Tibial nerve (tissue), 4 donors: Measurements from ENCODE around the gene DGKH. TPM values are rescaled to one million over a fixed set of nuclear protein-coding genes. Genes with fewer than 3 reads are reported as not detected.

Experiments
- DNase-seq, 2 donors: peaks; one replicate each; pipeline ENCODE4 v3.0.0-alpha.2; 2019; ENCODE audit warnings: low spot score in 2 of 2
- H3K27ac ChIP-seq, 4 donors: fragments of 200-600 bp; sonication (generic) in 3 of 4; one replicate each; pipeline ENCODE4 v1.5.1; 2017 to 2019; ENCODE audit warnings: mild to moderate bottlenecking in 1 of 4
- H3K27me3 ChIP-seq, 2 donors: fragments of 200-600 bp; sonication (generic) in 1 of 2; one replicate each; pipeline versions ENCODE4 v1.5.1 to v1.6.0; 2017 to 2019
- H3K36me3 ChIP-seq, 3 donors: fragments of 200-600 bp; sonication (generic); one replicate each; pipeline ENCODE4 v1.5.1; 2018 to 2019
- H3K4me1 ChIP-seq, 4 donors: fragments of 200-600 bp; sonication (generic) in 3 of 4; one replicate each; pipeline ENCODE4 v1.5.1; 2017 to 2019
- H3K4me3 ChIP-seq, 4 donors: fragments of 200-600 bp; sonication (generic) in 3 of 4; one replicate each; pipeline ENCODE4 v1.5.1; 2017 to 2019; ENCODE audit warnings: mild to moderate bottlenecking in 1 of 4, moderate library complexity in 1 of 4
- H3K9me3 ChIP-seq, 4 donors: fragments of 200-600 bp; sonication (generic) in 3 of 4; one replicate each; pipeline ENCODE4 v1.5.1; 2017 to 2019
- CTCF ChIP-seq, 5 experiments: fragments of 200-600 bp in 3 of 5; fragments of 450-650 bp in 2 of 5; sonication (generic) in 3 of 5; IDR thresholded peaks; one replicate each; pipeline ENCODE4 v1.5.1; 2016 to 2019; ENCODE audit warnings: antibody characterized with exemption in 5 of 5, mild to moderate bottlenecking in 3 of 5, moderate library complexity in 2 of 5
- EP300 ChIP-seq, 2 donors: sonication (generic); formaldehyde crosslinking; IDR thresholded peaks; one replicate each; pipeline ENCODE4 v1.6.1; 2017; ENCODE audit warnings: antibody characterized with exemption in 2 of 2, mild to moderate bottlenecking in 1 of 2
- POLR2A ChIP-seq, 2 donors: fragments of 450-650 bp; IDR thresholded peaks; one replicate each; pipeline ENCODE4 v1.6.1; 2017; ENCODE audit warnings: antibody characterized with exemption in 2 of 2, mild to moderate bottlenecking in 2 of 2, moderate library complexity in 2 of 2
- WGBS, 2 donors: methylation state at CpG; one replicate each; pipeline ENCODE4 v1.1.5; 2018; 5-methylcytosine and 5-hydroxymethylcytosine counted together
- total RNA-seq, 4 donors: library from RNA; depleted of rRNA; stranded (reverse); fragments of >200 nt; gene quantifications; one replicate each; pipeline ENCODE4 v1.1.0, GENCODE V29; 2016

Gene DGKH
- total RNA-seq, 4 donors from 2014 or later = 9.6 to 14.5 (median 12.3) TPM

GRCh38 chr13:42228527-42228926 is 180.1 kb downstream of the DGKH start:
- peaks cover 0 to 50% (median 0%) of the 10 kb centered on the region in 3 donors for H3K36me3 ChIP-seq
- H3K9me3 ChIP-seq = no peaks in the 10 kb centered on the region
- no peaks in the 10 kb centered on the region for H3K4me1 ChIP-seq
- H3K27ac ChIP-seq = no peak overlapping the region
- no peak overlapping the region for H3K4me3 ChIP-seq
- TF ChIP-seq POLR2A (IDR thresholded peaks at IDR 0.05) = no peak
- no peak for TF ChIP-seq EP300 (IDR thresholded peaks at IDR 0.05)
- TF ChIP-seq CTCF (IDR thresholded peaks at IDR 0.05) = no peak
- WGBS, 2 donors = 79 to 91% methylated on average over 1 of the region's 1 CpG
- no peak for DNase-seq
- no peaks in the 10 kb centered on the region for H3K27me3 ChIP-seq

GRCh38 chr13:42229287-42229686 is 180.8 kb downstream of the DGKH start:
- no peaks in the 10 kb centered on the region for H3K27me3 ChIP-seq
- 71 to 90% methylated on average over 3 of the region's 3 CpGs for WGBS, 2 donors
- no peak overlapping the region for H3K27ac ChIP-seq
- TF ChIP-seq POLR2A (IDR thresholded peaks at IDR 0.05) (no peak), CTCF (IDR thresholded peaks at IDR 0.05) (no peak), EP300 (IDR thresholded peaks at IDR 0.05) (no peak)
- no peak for DNase-seq
- no peaks in the 10 kb centered on the region for H3K9me3 ChIP-seq
- no peak overlapping the region for H3K4me3 ChIP-seq
- peaks cover 0 to 43% (median 0%) of the 10 kb centered on the region in 3 donors for H3K36me3 ChIP-seq
- H3K4me1 ChIP-seq = no peaks in the 10 kb centered on the region

DNA sequence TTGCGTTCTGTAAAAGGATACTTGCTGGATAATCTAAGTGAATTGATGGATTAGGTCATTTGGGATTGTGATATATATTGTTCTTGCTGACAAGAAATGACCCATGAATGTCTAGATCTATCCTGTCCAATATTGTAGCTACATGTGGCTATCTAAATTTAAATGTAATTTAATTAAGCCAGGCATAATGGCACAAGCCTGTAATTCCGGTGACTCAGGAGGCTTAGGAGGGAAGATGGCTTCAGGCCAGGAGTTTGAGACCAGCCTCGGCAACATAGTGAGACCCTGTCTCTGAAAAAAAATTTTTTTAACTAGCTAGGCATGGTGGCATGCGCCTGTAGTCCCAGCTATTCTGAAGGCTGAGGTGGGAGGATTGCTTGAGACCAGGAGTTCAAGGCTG is 184.2 kb downstream of the DGKH start:
- peaks cover 0 to 25% (median 0%) of the 10 kb centered on the region in 3 donors for H3K36me3 ChIP-seq
- no peaks in the 10 kb centered on the region for H3K27me3 ChIP-seq
- H3K4me3 ChIP-seq = no peak overlapping the region
- DNase-seq = no peak
- no peaks in the 10 kb centered on the region for H3K9me3 ChIP-seq
- TF ChIP-seq CTCF (IDR thresholded peaks at IDR 0.05) (no peak), EP300 (IDR thresholded peaks at IDR 0.05) (no peak), POLR2A (IDR thresholded peaks at IDR 0.05) (no peak)
- H3K4me1 ChIP-seq = no peaks in the 10 kb centered on the region
- 89 to 94% methylated on average over 4 of the region's 4 CpGs for WGBS, 2 donors
- H3K27ac ChIP-seq = no peak overlapping the region

- 76 to 93% methylated on average over 1 of the region's 1 CpG for WGBS, 2 donors
- peaks cover 0 to 25% (median 0%) of the 10 kb centered on the region in 3 donors for H3K36me3 ChIP-seq
Observed at GRCh38 chr13:42233726-42234125, 185.3 kb downstream of the DGKH start.

DNA sequence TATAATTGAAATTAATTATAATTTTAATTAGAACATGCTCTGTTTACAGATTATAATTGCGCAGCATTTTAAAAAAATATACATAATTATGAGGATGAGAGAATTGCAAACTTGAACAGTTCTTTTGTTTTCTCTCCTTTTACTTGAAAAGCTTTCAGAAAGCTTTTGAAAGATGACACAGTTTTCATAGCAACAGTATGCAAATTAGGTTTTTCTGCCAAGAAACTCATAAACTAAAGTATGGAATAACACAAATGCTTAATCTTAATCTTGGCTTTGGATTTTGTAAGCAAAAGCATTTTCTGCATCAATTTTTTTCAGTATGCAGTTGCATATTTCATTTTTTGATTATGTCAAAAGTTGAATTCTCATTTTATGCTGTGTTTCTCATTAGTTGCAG is 190.7 kb downstream of the DGKH start:
- 51 to 59% methylated on average over 1 of the region's 1 CpG for WGBS, 2 donors
- Histone ChIP-seq H3K36me3 (no peaks in the 10 kb centered on the region), H3K27ac (no peak overlapping the region), H3K4me1 (no peaks in the 10 kb centered on the region), H3K27me3 (no peaks in the 10 kb centered on the region), H3K9me3 (no peaks in the 10 kb centered on the region), H3K4me3 (no peak overlapping the region)
- TF ChIP-seq CTCF (IDR thresholded peaks at IDR 0.05) (no peak), EP300 (IDR thresholded peaks at IDR 0.05) (no peak), POLR2A (IDR thresholded peaks at IDR 0.05) (no peak)
- DNase-seq = no peak

More at GRCh38 chr13:42233726-42234125, 185.3 kb downstream of the DGKH start:
- Histone ChIP-seq H3K9me3 (no peaks in the 10 kb centered on the region), H3K27ac (no peak overlapping the region), H3K4me1 (no peaks in the 10 kb centered on the region), H3K4me3 (no peak overlapping the region), H3K27me3 (no peaks in the 10 kb centered on the region)
- no peak for DNase-seq
- TF ChIP-seq POLR2A (IDR thresholded peaks at IDR 0.05) (no peak), EP300 (IDR thresholded peaks at IDR 0.05) (no peak), CTCF (IDR thresholded peaks at IDR 0.05) (no peak)
